Measurements from ENCODE around the gene DNAJC1. TPM values are rescaled to one million over a fixed set of nuclear protein-coding genes. Genes with fewer than 3 reads are reported as not detected.

DNAJC1 gene
- total and polyA plus RNA-seq, 2 of the 8 experiments (the other 6 are each of a cell fraction or from before 2014, with no cell fraction given), result 6.8 to 14.8 TPM

- no peak for TF ChIP-seq ATF2 (IDR thresholded peaks at IDR 0.05; ENCODE audit: low read length)
- no peak for TF ChIP-seq HDAC6 (IDR thresholded peaks at IDR 0.05; ENCODE audit: low read depth, low read length)
- no peak for TF ChIP-seq CEBPB (IDR thresholded peaks at IDR 0.05; ENCODE audit: low read depth, low read length)
- TF ChIP-seq MAFK (IDR thresholded peaks at IDR 0.05; ENCODE audit: low read depth, low read length), result no peak
- no peak for TF ChIP-seq GTF2F1 (IDR thresholded peaks at IDR 0.05; ENCODE audit: borderline replicate concordance, low read depth, low read length)
- no peak for TF ChIP-seq SIRT6 (IDR thresholded peaks at IDR 0.05; ENCODE audit: low read length)
- TF ChIP-seq TAF1 (IDR thresholded peaks at IDR 0.05; ENCODE audit: low read depth, low read length), result no peak
- no peak for TF ChIP-seq CTBP2 (IDR thresholded peaks at IDR 0.05; ENCODE audit: borderline replicate concordance, insufficient read depth, insufficient read length, low read length)
These were observed 69.2 kb downstream of the DNAJC1 start (continued) for GRCh38 chr10:21934307-21934706.
